ENCODE results near the gene PGA5.

Gene PGA5

DNA sequence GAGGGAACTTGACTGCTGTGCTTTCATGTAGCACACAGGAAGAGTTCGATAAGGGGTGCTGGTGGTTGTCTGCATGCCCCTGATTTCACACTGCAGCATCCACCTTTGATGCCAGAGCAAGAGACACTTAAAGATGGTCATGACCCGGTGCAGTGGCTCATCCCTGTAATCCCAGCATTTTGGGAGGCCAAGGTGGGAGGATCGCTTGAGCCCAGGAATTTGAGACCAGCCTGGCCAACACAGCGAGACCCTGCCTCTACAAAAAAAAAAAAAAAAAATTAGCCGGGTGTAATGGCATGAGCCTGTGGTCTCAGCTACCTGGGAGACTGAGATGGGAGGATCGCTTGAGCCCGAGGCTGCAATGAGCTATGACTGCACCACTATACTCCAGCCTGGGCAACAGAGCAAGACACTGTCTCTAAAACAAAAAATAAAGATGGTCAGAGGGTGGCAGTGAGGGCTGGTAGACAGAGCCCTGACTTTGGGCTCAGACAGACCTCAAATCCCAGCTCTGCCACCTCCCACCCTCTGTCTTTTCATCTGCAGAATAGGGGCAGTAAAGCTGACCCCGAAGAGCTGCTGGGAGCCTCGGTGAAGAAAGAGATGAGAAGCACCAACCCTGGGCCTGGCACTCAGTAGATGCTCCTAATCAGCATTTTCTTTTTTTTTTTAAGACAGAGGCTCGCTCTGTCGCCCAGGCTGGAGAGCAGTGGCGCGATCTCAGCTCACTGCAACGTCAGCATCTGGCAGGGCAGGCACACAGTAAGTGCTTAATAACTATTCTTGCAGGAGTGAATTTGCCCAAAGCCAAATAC is 36.4 kb downstream of the PGA5 start:
- Histone ChIP-seq H3K9ac (ENCODE audit: low read depth, low read length) (no peak overlapping the region), H3K4me3 (ENCODE audit: low read depth in 1 of 2, low read length in 2 of 2) (no peak overlapping the region), H2AFZ (ENCODE audit: low read depth, low read length) (no peak overlapping the region), H3K27ac (ENCODE audit: low read length) (no peak overlapping the region), H3K27me3 (ENCODE audit: insufficient read depth, low read length, poor library complexity) (peaks cover 7% of the 10 kb centered on the region), H3K9me3 (ENCODE audit: insufficient read depth, low read length, severe bottlenecking) (no peaks in the 10 kb centered on the region), H4K20me1 (ENCODE audit: insufficient read depth, low read length) (peaks cover 4% of the 10 kb centered on the region; the same call in 1 of the 2 replicates), H3K4me1 (ENCODE audit: insufficient read depth, low read length) (no peaks in the 10 kb centered on the region), H3K4me2 (ENCODE audit: insufficient read depth, low read length) (no peak overlapping the region), H3K79me2 (ENCODE audit: insufficient read depth, low read length) (no peaks in the 10 kb centered on the region), H3K36me3 (ENCODE audit: insufficient read depth, low read length) (no peaks in the 10 kb centered on the region)
- DNase-seq (no peak), ATAC-seq (ENCODE audit: insufficient read depth, low read depth) (no peak)
- TF ChIP-seq, protein P1, sequence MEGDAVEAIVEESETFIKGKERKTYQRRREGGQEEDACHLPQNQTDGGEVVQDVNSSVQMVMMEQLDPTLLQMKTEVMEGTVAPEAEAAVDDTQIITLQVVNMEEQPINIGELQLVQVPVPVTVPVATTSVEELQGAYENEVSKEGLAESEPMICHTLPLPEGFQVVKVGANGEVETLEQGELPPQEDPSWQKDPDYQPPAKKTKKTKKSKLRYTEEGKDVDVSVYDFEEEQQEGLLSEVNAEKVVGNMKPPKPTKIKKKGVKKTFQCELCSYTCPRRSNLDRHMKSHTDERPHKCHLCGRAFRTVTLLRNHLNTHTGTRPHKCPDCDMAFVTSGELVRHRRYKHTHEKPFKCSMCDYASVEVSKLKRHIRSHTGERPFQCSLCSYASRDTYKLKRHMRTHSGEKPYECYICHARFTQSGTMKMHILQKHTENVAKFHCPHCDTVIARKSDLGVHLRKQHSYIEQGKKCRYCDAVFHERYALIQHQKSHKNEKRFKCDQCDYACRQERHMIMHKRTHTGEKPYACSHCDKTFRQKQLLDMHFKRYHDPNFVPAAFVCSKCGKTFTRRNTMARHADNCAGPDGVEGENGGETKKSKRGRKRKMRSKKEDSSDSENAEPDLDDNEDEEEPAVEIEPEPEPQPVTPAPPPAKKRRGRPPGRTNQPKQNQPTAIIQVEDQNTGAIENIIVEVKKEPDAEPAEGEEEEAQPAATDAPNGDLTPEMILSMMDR (IDR thresholded peaks at IDR 0.05; ENCODE audit: borderline replicate concordance, extremely low read depth, low read length, poor library complexity, severe bottlenecking): no peak
- TF ChIP-seq EZH2 (IDR thresholded peaks at IDR 0.05; ENCODE audit: borderline replicate concordance, low read depth, low read length, severe bottlenecking): no peak

DNA sequence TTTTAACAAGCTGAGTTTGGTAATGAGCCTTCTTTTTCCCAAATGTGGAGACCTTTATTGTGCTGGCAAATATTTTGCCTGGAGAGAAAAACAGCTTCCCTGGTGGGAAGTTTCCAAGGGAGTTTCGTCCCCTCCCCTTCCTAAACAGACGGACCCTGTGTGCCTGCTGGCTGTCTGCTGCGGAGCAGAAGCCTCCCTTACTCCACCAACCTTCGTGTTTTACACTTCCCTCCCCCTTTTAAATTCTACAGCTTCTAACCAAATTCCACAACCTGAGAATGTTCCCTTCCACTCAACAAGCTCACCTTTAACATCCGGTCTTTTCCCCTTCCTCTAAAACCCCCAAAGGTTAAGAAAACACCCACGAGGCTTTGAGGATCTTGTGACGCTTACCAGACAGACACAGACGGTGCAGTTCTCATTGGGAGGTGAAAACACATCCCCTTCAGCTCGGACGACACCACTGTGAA is 37.1 kb downstream of the PGA5 start:
- Histone ChIP-seq H2AFZ (ENCODE audit: low read depth, low read length) (no peak overlapping the region), H4K20me1 (ENCODE audit: insufficient read depth, low read length) (peaks cover 4% of the 10 kb centered on the region; the same call in 1 of the 2 replicates), H3K4me1 (ENCODE audit: insufficient read depth, low read length) (no peaks in the 10 kb centered on the region), H3K27me3 (ENCODE audit: insufficient read depth, low read length, poor library complexity) (peaks cover 7% of the 10 kb centered on the region), H3K4me3 (ENCODE audit: low read depth in 1 of 2, low read length in 2 of 2) (no peak overlapping the region), H3K27ac (ENCODE audit: low read length) (no peak overlapping the region), H3K4me2 (ENCODE audit: insufficient read depth, low read length) (no peak overlapping the region), H3K9me3 (ENCODE audit: insufficient read depth, low read length, severe bottlenecking) (no peaks in the 10 kb centered on the region), H3K36me3 (ENCODE audit: insufficient read depth, low read length) (no peaks in the 10 kb centered on the region), H3K79me2 (ENCODE audit: insufficient read depth, low read length) (no peaks in the 10 kb centered on the region), H3K9ac (ENCODE audit: low read depth, low read length) (no peak overlapping the region)
- TF ChIP-seq EZH2 (IDR thresholded peaks at IDR 0.05; ENCODE audit: borderline replicate concordance, low read depth, low read length, severe bottlenecking): no peak
- TF ChIP-seq, protein P1 (IDR thresholded peaks at IDR 0.05; ENCODE audit: borderline replicate concordance, extremely low read depth, low read length, poor library complexity, severe bottlenecking): no peak
- no peak for ATAC-seq (ENCODE audit: insufficient read depth, low read depth)
- DNase-seq: no peak

DNA sequence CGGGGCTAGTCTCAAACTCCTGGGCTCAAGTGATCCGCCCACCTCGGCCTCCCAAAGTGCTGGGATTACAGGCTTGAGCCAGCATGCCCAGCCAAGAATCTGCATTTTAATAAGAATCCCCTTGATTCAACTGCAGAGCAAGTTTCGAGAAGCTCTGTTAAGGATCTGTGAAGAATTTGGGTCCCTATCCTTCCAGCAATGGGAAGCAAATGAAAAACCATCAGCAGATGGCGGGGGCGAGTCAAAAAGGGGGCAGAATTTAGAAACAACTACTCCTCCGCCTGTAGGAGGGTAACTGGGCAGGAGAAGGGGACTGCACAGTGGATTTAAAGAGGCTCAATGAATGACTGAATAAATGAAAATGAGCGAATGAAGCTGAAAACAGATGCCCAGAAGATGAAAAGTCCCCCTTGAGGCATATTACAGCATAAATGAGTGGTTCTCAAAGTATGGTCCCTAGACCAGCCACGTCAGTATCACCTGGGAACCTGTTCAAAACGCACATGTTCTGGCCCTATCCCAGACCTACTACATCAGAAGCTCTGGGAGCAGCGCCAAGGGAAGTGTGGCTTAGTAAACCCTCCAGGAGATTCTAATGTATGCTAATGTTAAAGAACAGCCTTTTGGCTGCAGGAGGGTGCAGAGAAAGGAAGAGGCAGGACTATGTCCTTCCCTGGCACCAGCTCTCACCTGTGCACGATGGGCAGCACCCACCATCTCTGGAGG is 39.1 kb downstream of the PGA5 start:
- no peak for ATAC-seq (ENCODE audit: insufficient read depth, low read depth)
- no peaks in the 10 kb centered on the region for H3K36me3 ChIP-seq (ENCODE audit: insufficient read depth, low read length)
- peaks cover 7% of the 10 kb centered on the region for H3K27me3 ChIP-seq (ENCODE audit: insufficient read depth, low read length, poor library complexity)
- no peaks in the 10 kb centered on the region for H3K79me2 ChIP-seq (ENCODE audit: insufficient read depth, low read length)
- TF ChIP-seq EZH2 (IDR thresholded peaks at IDR 0.05; ENCODE audit: borderline replicate concordance, low read depth, low read length, severe bottlenecking): no peak
- TF ChIP-seq, protein P1 (IDR thresholded peaks at IDR 0.05; ENCODE audit: borderline replicate concordance, extremely low read depth, low read length, poor library complexity, severe bottlenecking): no peak
- H3K4me3 ChIP-seq (ENCODE audit: low read depth in 1 of 2, low read length in 2 of 2): no peak overlapping the region
- no peaks in the 10 kb centered on the region for H3K9me3 ChIP-seq (ENCODE audit: insufficient read depth, low read length, severe bottlenecking)
- DNase-seq: no peak
- H3K27ac ChIP-seq (ENCODE audit: low read length): no peak overlapping the region
- H4K20me1 ChIP-seq (ENCODE audit: insufficient read depth, low read length): no peaks in the 10 kb centered on the region
- no peaks in the 10 kb centered on the region for H3K4me1 ChIP-seq (ENCODE audit: insufficient read depth, low read length)
- H2AFZ ChIP-seq (ENCODE audit: low read depth, low read length): no peak overlapping the region
- no peak overlapping the region for H3K9ac ChIP-seq (ENCODE audit: low read depth, low read length)
- no peak overlapping the region for H3K4me2 ChIP-seq (ENCODE audit: insufficient read depth, low read length)

Measured in DND-41 (cell line).